Fibroblast of skin of right quadriceps (primary cell): ENCODE data around the gene NUP85.
"Not testable (repeated sequence)": the region's sequence is repeated elsewhere in the genome, so short reads cannot be mapped to it uniquely, and the experiment has no call there.

ENCODE experiments used
- DNase-seq: peaks from one replicate; pipeline ENCODE4 v3.0.0-alpha.2; 2013

Gene NUP85

DNA sequence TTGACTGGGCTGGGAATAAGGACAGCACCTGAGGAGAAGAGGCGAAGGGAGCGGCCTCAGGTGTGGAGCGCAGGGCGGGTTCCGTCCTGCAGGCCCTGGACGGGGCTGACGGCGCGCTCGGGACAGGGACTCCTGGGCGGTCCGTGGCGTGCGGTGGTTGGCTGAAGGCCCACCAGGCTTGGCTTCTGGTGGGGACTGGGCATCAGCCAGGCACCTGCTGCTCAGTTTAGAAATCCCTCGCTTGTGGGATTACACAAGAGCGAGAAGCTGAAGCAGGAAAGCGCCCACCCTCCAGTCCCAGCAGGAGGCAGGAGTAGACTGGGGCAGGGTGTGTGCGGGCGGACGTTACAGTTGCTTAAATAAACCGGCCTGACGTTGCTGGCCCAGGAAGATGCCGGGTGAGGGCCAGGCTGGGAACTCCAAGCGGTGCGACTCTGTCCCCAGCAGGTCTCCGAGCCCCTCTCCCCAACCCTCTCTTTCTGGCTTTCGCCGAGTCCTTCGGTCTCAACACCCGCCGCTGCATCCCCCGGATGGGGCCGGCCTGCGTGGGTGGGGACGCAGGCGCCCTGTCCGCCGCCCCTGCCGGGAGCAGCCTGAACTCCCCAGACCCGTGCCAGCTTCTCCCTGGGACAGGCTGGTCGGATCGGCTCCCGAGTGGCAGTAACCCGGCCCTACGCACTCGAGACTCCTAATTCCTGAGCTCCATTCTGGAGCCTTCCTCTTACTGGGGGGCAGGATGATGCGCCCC, 64.9 kb downstream of the NUP85 start:
- peak; percentile 65 for DNase-seq

GRCh38 chr17:75270966-75271232, 65.4 kb downstream of the NUP85 start, which contains the start of gene MIF4GD:
TSS of gene MIF4GD (minus strand) at chr17:75271231. CDS start at chr17:75270195, 1,036 bp downstream.
- no peak for DNase-seq

- peak; percentile 71 for DNase-seq
Measured at GRCh38 chr17:75271233-75271954, 65.9 kb downstream of the NUP85 start.

DNA sequence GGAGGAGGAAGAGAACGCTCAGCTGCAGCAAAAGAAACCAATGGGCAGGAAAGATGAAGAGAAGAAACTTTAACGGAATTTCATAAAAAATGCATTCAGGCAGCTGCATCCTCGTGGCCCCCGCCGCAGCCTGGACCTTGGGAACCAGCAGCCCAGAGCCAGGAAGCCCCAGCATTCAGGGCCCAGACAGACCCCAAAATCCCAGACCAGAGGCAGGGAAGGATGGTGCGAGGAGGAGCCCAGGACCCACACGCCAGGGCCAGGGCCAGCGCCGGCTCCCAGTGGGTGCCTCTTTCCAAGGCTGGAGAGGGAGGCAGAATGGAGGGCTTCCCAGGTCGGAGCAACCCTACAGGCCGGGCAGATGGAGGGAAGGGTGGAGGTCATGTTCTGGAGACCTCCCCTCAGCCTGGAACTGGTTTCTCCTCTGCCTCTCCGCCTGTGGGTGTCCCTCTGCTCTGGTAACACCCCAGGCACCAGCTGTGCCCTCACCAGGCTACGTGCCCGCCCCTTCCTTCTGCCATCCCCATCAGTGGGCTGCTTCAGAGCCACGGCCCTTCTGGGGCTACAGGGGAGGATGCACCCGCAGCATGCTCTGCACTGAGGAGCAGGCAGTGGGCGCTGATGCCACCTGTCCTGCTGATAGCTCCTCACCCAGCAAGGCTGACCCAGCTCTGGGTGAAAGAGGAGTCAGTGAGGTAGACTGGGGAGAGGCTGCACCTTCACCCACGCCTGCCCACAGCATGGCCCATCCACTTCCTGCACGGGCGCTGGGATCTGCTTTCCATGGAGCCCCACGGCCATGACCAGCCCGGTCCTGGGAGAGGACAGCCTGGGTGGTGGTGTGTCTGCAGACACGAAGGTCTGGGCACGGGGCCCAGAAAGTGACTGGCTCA, 66.7 kb downstream of the NUP85 start:
- no peak for DNase-seq

- DNase-seq = no peak
Measured at GRCh38 chr17:75272848-75273184, 67.3 kb downstream of the NUP85 start.

DNA sequence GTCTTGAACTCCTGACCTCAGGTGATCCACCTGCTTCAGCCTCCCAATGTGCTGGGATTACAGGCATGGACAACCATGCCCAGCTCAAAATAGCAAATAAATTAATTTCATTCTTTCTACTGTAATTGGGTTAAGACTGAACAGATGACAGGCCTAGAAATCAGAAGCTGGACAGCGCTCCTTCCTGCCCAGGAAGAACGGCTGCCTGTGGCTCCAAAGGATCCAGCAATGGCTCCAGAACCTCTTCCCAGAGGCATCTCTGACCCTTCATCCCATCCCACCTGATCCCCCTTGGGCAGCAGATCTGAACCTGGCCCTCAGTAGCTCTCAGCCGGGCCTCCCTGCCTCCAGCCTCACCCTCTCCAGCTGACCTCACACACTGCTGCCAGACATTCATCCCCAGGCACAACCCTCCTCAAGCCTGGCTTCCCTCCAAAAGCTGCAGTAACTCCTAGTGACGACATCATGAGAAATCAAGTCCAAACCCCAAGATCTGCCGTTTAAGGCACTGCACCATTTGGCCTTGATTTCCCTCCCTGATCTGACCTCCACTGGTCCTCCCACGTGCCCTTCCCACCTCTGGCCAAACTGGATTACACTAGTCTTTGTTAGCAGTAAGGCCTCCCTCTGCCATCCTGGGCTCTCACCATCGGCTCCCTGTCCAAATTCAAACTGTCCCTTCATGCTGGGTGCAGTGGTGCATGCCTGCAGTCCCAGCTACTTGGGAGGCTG, 68.7 kb downstream of the NUP85 start:
- DNase-seq = peak; percentile 54

- peak; percentile 59 for DNase-seq
Measured at GRCh38 chr17:75277664-75278071, 72.2 kb downstream of the NUP85 start.

GRCh38 chr17:75280189-75280588, 74.7 kb downstream of the NUP85 start:
- DNase-seq = not testable (repeated sequence)

GRCh38 chr17:75285123-75285522, 79.6 kb downstream of the NUP85 start:
- DNase-seq = no peak
